Right lobe of liver (tissue), 4 donors: ENCODE measurements around the gene CCDC178.

Experiments used
- CTCF ChIP-seq, 4 donors: fragments of 200-600 bp in 3 of 4; fragments of 450-650 bp in 1 of 4; IDR thresholded peaks; one replicate each; pipeline versions ENCODE4 v1.5.1 to v1.8.0; 2016 to 2022; ENCODE audit warnings: antibody characterized with exemption in 4 of 4, mild to moderate bottlenecking in 2 of 4
- POLR2A ChIP-seq: fragments of 450-650 bp; IDR thresholded peaks from one replicate; pipeline ENCODE4 v1.6.1; 2017; ENCODE audit warnings: antibody characterized with exemption, mild to moderate bottlenecking
- donor health status: DM: no; HTN: no; CAD: no.
- donor health status: DM: no; HTN: no; CAD: no.
- donor health status: DM: no; HTN: yes; CAD: no.

GRCh38 chr18:33123862-33124518 is 316.5 kb downstream of the CCDC178 start:
- TF ChIP-seq POLR2A: no peak
- no peak for TF ChIP-seq CTCF (IDR thresholded peaks at IDR 0.05)
